Stimulated activated CD4-positive, alpha-beta T cell treated with anti-CD3 and anti-CD28 coated beads, Interleukin-4, amount 100 ng/mL, for 24 hours (primary cell): ENCODE results near the gene PRSS36.
"Not testable (repeated sequence)": the region's sequence is repeated elsewhere in the genome, so short reads cannot be mapped to it uniquely, and the experiment has no call there.

Experiments used
- DNase-seq: peaks from one replicate; pipeline ENCODE4 v3.0.0-alpha.2; 2020

PRSS36 gene

GRCh38 chr16:31149894-31150890, at the start of gene PRSS36:
Gene PRSS36, minus strand, starts transcription at chr16:31150066. Its CDS starts 31 bp downstream, at chr16:31150035.
- DNase-seq, result no peak

DNA sequence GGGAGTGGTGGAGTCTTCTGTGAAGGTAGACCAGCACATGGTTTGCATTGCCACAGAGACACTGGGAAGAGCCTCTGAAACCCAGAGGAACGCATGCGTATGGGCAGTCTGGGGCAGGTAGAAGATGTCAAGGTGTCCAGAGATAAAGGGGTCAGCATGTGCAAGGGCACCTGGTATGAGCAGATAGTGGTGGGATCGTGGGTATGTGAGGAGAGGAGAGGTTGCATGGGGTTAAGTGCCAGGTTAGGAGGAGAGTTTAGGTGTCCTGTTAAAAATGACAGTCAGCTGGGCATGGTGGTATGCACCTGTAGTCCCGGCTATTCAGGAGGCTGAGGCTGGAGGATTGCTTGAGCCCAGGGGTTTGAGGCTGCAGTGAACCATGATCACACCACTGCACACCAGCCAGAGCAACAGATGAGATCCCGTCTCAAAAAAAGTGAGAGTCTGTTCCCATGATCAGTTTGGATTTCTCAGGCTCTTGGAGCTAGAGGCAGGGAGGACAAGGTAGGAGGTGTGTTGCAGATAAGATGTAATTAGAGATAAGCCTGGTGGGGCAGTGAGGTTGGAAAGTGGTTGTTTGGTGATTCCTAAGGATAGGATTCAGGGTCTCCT, 49.7 kb upstream of the PRSS36 start:
- no peak for DNase-seq

DNA sequence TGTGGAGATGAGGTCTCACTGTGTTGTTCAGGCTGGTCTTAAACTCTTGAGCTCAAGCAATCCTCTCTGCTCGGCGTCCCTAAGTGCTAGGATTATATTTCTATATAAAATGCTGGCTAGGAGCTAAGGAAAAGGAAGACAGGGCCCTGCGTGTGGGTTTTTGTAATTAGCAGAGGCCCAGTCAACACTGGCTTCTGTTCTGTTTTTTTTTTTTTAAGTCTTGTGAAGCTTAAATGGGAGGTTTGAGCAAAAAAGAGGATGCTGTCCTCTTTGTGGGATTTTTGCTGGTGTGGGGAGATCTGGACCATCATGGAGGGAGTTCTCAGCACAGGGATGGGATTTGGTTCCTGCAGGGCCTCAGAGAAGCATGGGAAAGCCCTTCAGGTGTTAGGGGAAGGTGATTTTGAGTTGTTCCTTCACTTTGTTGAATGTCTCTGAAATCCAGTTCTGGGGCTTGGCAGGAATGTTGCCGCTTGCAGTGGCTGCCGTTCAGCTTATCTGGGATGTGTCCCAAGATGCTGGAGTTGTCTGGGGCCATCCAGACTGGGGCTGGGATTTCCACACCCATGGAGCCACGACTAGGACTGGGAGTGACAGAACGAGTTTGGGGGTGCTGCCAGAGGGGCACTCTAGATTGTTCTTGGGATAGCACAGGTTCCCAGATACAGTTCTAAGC, 48.5 kb upstream of the PRSS36 start:
- DNase-seq, result no peak

- DNase-seq, result no peak
Measured at GRCh38 chr16:31196324-31197088, 46.6 kb upstream of the PRSS36 start.

DNA sequence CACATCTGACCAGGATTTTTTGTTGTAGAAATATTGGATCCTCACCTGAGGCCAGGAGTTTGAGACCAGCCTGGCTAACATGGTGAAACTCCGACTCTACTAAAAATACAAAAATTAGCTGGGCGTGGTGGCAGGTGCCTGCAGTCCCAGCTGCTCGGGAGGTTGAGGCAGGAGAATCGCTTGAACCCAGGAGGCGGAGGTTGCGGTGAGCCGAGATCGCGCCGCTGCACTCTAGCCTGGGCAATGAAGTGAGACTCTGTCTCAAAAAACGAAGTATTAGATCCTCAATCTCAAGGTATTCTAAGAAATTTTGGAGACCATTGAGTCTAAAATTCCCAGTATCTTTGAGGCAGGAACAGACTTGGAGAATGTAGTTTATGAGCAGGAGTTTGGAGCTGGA, 46.0 kb upstream of the PRSS36 start:
- DNase-seq, result not testable (repeated sequence)

GRCh38 chr16:31194898-31195297, 45.0 kb upstream of the PRSS36 start:
- no peak for DNase-seq

- no peak for DNase-seq
Measured at GRCh38 chr16:31193874-31194273, 44.0 kb upstream of the PRSS36 start.

GRCh38 chr16:31192856-31193642, 43.2 kb upstream of the PRSS36 start:
- no peak for DNase-seq

- DNase-seq, result no peak
Measured at GRCh38 chr16:31191697-31192428, 42.0 kb upstream of the PRSS36 start.

DNA sequence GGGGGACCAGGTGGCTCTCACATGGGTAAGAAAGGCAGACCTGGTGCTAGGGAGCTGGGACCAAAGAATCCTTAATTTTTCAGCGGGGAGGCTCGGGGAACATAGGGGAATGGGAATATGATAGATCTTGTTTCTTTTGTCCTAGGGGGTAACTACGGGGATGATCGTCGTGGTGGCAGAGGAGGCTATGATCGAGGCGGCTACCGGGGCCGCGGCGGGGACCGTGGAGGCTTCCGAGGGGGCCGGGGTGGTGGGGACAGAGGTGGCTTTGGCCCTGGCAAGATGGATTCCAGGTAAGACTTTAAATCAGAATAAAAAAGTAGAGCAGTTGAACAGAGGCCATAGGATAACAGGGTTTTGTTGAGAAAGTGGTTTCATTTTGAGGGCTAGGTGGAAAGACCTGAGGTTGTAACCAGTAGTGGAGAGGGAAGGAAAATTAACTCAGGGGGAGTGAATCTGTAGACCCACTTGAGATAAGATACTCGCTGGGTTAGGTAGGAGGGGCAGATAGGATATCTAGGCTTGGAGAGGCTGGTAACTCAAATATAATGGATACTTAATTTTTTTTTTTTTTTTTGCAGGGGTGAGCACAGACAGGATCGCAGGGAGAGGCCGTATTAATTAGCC, 41.1 kb upstream of the PRSS36 start:
- DNase-seq, result no peak

DNA sequence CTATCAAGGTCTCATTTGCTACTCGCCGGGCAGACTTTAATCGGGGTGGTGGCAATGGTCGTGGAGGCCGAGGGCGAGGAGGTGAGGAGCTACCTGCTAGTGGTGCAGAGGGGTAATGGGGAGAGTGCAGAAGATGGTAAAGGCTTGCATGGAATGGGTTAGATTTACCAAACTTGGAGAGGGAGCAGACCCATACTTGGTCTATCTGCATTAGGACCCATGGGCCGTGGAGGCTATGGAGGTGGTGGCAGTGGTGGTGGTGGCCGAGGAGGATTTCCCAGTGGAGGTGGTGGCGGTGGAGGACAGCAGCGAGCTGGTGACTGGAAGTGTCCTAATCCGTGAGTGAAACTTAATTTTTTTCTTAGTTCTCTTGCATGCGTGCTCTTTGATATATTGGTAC, 40.2 kb upstream of the PRSS36 start:
- no peak for DNase-seq

GRCh38 chr16:31189412-31189778, 39.5 kb upstream of the PRSS36 start:
- DNase-seq, result no peak

DNA sequence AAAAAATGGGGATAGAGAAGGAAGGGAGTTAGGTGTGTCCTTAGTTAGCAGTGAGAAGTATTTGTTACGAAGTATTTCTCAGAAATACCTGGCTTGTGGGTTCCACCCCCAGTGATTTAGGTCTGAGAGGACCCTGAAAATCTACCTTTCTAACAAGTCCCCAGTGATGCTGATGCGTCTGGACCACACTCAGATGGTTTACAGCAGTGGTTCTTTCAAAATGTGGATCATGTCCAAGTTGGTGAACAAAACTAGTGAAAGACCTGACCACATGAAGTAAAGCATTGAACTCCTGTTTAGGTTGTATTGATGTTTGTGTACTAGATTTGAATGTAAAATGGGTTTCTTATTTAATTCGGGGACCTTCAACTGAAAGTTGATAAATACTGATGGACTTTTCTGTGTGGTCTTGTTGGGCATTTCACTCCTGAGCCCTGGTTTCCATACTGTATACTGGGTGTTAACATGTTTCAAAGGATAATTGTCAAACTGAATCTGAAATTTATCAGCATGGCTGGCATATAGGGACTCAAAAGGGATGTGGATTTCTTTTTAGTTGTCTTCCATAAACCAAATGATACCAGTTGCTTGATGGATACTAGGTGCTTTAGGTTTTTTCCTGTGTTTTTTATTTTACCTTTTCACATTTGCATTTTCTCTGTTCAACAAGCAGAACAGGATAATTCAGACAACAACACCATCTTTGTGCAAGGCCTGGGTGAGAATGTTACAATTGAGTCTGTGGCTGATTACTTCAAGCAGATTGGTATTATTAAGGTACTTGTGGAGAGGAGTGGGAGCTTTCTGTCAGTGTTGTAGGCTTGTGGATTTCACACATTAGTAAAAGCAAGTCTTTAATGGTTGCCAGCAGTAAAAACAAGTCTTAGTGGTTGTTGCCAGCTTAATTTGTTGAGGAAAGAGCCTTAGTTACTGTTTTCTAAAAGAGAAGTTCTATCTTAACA, 38.9 kb upstream of the PRSS36 start:
- DNase-seq, result no peak

DNA sequence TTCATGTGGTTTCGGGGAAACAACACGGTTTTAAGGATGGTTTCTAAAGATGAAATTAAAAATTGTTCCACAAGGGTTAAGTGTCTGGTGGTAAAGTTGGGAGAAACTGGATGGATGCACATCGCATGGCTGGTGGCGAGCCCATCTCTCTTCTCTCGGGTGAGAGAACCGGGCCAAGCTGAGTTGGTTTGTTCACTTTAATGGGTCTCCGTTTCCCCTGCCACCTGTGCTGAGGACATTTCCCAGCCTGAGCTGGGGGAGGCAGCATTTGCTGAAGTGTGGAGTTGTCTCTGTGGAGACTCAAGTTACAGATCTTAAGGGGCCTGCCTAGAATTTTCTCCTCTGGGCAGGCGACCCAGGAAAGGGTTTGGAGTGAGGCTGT, 37.9 kb upstream of the PRSS36 start:
- no peak for DNase-seq

DNA sequence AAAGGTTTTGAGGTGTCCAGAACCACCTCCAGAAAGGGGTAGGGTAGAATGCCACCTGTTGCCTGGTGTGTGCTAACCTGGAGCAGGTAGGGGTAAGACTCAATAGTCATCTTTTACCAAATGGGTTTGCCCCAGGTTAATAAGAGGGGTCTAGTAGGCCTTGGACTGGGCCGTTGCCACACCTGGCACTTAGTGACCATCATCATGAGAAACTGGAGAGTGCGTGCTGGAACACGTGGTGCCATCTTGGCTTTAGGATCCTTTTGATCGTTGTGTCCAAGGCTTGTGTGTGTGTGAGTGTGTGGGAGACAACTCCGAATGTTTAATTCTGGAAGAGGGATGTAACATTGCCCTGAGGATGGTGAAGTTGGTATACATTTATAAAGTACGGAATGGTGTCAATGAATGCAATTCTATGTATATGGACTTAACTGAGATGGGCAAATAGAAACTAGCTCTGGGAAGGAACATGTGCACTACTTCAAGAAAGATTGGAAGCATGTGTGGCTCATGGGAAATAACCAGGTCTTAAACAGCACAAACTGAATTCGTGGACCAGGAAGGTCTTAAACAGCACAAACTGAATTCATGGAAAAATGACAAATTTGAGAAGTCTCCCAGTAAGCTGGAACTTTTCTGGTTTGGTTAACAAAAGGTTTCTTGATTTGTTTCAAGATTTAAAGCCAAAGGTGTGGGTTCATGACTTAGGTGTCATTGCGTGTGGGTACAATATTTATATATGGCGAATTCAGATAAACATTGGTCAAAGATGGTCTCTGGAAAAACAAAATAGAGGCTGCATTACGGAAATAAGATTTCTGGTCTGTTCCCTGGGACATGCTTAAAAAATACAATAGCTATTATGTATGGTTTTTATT, 37.3 kb upstream of the PRSS36 start:
- DNase-seq, result no peak

DNA sequence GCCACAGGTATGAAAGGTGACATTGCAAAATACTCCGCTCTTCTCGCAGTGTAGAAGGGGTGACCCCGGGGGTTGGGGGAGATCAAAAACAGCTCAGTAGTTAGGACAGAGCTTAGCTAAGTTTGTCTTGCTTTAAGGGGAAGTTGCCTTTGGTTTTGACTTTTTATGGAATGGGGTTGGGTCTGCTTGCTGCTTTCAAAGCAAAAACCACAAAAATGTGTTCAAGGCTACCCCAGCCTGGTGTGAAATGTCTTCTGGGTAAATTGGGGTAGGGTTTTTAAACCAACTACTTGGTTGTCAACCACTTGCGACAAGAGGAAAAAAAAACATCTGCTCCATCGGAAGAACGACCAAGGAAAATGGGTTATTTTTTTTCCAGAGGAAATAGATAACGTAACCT, 36.3 kb upstream of the PRSS36 start:
- DNase-seq, result no peak

DNA sequence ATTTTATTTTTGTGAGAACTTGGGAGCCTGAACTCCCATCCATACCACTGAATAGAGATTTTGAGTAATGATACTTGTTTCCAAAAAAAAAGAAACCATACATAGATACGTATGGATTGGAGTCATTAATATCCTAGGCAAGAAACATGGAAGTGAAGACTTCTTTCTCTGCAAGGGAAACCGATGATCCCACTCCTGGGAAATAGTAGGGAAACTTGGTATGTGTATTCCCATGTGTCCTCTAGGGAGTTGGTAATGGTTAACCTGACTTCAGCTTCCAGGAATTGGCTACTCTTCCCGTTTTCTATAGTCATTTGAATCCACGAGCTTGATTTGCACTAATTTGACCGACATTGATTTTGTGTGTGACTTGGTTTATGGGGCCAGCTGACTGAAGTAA, 35.5 kb upstream of the PRSS36 start:
- no peak for DNase-seq

DNA sequence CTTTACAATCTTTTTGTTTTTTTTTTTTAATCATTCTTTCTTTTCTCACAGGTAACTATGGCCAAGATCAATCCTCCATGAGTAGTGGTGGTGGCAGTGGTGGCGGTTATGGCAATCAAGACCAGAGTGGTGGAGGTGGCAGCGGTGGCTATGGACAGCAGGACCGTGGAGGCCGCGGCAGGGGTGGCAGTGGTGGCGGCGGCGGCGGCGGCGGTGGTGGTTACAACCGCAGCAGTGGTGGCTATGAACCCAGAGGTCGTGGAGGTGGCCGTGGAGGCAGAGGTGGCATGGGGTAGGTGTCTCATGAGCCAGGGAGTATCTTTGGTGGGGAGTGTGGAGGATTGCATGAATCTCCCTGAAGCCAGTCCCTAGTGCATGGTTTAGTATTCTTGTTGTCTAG, 35.0 kb upstream of the PRSS36 start:
- no peak for DNase-seq
